NCI-H524 (cell line): Measurements from ENCODE around the gene QRICH1.
A peak's percentile ranks its signal among the peaks of the same experiment; 100 is the strongest.
"Not testable (repeated sequence)": the region's sequence is repeated elsewhere in the genome, so short reads cannot be mapped to it uniquely, and the experiment has no call there.

Source experiments
- DNase-seq, 2 experiments: peaks; one replicate each; lab custom pipeline; 2025; lab: John Stamatoyannopoulos, UW

QRICH1 gene

DNA sequence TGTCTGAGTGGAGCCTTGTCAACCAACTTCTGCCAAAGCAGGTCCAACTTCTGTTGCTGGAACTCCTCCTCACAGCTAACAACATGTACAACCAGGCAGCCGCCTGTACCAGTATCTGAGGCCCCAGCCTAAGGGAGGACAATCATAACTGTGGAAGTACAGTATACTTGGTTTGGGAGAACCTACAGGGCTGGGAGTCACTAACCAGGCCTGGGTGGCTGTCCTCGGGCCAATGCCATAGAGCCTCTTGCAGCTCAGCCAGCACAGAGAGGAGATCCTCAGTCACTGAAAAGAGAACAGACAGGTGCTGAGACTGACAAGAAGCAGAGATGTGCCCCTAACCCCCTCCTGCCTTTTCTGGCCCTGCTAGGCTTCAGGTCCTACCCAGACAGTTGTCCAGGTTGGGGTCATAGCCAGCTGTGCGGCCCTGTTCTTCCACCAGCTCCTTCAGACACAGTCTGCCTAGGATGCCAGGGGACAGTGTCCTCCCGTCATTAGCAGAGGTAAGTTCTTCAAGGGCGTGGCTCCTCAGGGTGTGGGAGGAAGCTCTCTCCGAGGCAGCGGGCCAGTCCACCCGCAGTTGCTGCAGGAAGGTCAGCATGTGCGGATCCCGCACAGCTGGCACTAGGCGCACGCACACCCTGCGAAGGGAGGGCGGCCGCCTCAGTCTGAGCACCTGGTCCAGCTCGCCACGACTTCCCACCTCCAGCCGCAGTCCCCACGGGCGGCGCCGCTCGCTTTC, 76.5 kb downstream of the QRICH1 start:
- no peak for DNase-seq

DNA sequence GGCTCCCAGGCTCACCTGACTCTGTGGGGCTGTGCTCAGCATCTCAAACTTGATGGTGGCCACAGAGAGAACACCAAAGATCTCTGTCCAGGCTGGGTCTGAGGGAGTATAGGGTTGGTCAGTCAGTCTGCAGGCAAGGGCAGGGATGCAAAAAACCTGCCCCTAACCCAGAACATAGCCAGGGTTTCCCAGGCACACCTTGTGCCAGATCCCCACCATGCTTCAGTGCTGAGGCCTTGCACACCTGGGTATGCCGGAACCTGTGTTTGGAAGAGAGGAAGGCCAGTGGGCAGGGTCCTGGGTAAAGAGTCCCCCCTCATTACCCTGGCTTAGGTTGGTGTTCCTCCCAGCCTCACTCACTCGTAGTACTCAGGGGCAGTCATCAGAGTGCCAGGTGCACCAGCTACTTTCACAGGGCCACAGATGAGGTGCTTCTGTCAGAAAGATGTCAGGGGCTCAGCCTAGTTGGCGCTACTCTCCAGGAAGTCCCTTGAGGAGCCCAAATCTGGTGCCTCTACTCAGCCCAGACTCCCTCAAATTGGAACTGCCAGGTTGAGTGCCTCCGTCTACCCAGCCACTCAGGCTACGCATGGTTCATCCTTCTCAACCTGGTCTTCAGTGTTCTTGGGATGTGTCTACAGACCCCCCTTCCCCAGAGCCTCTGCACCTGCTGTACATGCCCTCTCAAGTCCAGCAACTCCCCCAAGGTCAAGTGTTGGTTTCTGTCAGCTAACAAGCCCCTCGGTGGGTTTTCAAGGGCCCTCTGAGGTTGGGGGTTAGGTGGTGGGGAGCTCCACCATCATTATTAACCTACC, 77.2 kb downstream of the QRICH1 start:
- DNase-seq, result no peak

DNA sequence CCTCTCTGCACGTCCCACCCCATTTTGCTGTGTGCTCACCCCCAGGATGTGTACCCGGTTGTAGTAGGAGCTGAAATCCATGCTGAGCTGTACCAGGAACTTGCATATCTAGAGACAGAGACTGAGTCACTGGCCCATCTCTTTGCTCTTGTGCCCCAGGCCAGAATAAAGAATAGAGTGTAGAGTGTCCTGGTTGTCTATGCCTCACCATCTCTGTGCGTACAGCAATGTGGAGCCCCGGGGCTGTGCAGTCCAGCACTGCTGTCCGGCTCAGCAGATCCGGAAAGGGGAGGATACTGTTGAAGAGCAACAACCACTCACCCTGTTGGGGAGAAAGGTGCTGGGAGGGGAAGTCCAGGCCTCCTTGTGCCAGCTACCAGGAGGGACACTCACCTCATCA, 78.1 kb downstream of the QRICH1 start:
- DNase-seq, result no peak

DNA sequence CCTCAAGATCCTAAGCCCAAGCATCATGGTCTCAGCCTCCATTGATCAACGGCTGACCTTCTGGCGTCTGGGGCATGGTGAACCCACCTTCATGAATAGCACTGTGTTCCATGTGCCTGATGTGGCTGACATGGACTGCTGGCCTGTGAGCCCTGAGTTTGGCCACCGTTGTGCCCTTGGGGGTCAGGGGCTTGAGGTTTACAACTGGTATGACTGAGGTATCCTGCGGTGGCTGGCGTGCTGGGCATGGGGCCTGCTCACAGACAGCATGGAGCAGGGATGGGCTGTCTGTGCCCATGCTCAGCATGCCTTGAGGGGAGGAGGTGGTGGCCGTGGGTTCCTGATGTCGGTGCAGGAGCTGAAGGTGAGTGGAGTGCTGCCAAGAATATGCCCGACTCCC, 78.8 kb downstream of the QRICH1 start:
- DNase-seq, result no peak

DNA sequence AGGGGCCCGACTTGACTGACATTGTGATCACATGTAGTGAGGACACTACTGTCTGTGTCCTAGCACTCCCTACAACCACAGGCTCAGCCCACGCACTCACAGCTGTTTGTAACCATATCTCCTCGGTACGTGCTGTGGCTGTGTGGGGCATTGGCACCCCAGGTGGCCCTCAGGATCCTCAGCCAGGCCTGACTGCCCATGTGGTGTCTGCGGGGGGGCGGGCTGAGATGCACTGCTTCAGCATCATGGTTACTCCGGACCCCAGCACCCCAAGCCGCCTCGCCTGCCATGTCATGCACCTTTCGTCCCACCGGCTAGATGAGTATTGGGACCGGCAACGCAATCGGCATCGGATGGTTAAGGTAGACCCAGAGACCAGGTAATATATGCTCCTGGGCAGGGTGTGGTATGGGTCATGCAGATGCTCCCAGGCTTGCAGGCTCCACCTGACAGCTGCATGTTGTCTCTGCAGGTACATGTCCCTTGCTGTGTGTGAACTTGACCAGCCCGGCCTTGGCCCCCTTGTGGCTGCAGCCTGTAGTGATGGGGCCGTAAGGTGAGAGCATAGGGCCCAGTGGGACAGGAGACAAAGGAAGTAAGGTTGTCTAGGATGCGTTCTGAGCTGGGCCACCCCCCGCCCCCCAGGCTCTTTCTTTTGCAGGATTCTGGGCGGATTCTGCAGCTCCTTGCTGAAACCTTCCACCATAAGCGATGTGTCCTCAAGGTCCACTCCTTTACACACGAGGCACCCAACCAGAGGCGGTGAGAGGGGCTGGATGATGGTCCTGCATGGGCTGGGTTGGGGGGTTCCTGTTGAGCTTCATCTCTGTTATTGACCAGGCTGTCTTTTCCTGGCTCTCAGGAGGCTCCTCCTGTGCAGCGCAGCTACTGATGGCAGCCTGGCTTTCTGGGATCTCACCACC, 79.9 kb downstream of the QRICH1 start:
- DNase-seq, result peak in 1 of 2 experiments; percentile 24

DNA sequence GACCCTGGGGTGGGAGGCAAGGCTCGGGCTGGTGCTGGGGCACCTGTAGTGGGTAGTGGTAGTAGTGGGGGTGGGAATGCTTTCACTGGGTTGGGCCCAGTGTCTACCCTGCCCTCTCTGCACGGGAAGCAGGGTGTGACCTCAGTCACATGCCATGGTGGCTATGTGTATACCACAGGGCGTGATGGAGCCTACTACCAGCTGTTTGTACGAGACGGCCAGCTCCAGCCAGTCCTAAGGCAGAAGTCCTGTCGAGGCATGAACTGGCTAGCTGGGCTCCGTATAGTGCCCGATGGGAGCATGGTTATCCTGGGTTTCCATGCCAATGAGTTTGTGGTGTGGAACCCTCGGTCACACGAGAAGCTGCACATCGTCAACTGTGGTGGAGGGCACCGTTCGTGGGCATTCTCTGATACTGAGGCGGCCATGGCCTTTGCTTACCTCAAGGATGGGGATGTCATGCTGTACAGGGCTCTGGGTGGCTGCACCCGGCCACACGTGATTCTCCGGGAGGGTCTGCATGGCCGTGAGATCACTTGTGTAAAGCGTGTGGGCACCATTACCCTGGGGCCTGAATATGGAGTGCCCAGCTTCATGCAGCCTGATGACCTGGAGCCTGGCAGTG, 80.6 kb downstream of the QRICH1 start:
- no peak for DNase-seq

DNA sequence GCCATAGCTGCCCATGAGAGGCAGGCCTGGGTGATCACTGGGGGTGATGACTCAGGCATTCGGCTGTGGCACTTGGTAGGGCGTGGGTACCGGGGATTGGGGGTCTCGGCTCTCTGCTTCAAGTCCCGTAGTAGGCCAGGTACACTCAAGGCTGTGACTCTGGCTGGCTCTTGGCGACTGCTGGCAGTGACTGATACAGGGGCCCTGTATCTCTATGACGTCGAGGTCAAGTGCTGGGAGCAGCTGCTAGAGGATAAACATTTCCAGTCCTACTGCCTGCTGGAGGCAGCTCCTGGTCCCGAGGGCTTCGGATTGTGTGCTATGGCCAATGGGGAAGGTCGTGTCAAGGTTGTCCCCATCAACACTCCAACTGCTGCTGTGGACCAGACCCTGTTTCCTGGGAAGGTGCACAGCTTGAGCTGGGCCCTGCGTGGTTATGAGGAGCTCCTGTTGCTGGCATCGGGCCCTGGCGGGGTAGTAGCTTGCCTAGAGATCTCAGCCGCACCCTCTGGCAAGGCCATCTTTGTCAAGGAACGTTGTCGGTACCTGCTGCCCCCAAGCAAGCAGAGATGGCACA, 81.3 kb downstream of the QRICH1 start:
- DNase-seq, result no peak

DNA sequence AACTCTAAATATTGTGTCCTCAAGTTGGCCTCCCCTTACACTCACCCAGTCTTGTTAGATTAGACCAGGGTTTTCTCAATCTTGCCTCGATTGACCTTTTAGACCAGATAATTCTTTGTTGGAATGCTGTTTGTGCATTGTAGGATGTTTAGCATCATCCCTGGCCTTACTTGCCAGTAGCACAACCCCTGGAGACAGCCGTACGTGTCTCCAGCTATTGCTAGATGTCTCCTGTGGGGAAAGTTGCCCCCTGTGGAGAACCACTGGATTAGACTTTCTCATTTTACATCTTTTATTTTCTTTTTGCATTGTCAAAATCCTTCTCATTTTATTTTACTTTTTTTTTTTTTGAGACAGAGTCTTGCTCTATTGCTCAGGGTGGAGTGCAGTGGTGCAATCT, 84.5 kb downstream of the QRICH1 start:
- DNase-seq, result no peak

DNA sequence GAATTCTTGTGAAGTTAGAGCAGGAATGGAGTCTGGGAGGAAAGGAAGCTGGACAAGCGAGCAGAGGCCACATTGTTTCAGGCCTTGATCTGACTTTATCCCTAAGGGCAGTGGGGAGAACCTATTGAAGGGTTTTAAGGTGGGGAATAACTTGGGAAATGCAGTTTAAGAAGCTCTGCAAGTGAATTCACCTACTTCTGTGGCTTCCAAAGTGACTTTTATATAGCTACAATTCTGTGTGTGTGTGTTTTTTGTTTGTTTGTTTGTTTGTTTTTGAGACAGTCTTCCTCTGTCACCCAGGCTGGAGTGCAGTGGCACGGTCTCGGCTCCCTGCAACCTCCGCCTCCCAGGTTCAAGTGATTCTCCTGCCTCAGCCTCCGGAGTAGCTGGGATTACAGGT, 85.2 kb downstream of the QRICH1 start:
- DNase-seq, result not testable (repeated sequence)

DNA sequence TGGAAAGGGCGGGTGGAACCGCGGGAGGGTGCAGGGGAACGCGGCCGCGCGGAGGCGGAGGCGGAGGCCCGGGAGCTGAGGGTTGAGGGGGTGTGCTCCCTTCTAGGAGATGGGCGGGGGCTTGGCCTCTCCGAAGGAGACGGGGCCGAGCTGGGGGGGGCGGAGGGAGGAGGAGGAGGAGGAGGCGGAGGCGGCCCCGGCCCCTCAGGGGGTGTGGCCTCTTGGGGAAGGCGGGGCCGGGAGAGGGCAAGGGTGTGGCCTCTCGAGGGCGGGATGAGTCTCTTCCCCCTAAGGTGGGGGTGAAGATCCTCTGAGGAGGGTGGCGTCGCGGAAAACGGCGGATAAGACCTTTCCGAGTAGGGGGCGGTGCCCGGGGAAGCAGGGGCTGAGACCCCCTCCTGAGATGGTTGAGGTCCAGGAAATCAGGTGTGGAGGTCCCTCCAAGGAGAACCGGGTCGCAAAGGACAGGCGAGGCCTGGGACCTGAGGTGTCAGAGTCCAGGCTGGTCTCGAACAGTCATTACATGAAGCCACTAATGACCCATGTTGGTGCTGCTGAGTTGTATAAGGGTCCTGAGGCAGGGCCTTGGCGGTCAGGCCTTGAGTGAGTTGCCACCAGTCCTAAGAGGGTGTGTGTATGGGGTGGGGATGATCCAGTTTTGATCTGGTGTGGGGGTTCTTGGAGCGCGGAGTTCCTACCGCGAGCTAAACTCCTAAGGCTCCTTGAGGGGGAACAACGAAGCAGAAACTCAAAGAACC, 85.9 kb downstream of the QRICH1 start:
- DNase-seq, result peak; percentile 16 to 68

DNA sequence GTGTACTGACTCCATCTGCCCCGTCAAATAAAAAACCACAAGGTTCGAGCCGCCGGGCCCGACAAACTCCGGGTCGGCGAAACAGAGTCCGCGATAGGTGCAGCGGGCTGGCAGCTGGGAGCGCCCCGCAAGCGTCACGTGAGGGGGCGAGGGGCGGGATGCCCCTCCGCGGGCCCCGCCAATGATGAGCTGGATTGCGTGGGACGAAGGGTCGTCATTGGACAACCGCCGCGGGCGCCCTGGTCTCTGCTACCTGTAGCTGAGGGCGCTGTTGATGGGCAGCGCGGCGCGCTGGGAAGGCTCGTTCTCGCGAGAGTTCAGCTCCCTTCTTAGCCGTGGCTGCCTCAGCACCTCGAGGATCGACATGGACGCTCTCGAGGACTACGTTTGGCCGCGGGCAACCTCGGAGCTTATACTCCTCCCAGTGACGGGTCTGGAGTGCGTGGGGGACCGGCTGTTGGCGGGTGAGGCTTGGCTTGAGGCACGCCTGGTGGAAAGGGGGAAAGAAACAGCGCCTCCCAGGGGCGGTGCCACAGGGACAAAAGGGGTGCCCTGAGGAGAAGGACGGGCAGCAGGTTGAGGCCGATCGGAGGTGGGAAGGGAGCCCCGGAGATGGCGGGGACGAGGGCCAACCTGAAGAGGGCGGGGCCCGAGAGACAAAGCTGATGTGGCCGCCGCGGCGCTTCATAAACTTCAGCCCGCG, 86.7 kb downstream of the QRICH1 start, which contains the start of gene WDR6:
WDR6 (plus strand) TSS at position 324 of the 703 bp plus-strand sequence; CDS start at position 365, 41 bp downstream.
- DNase-seq, result peak; percentile 94 to 97

DNA sequence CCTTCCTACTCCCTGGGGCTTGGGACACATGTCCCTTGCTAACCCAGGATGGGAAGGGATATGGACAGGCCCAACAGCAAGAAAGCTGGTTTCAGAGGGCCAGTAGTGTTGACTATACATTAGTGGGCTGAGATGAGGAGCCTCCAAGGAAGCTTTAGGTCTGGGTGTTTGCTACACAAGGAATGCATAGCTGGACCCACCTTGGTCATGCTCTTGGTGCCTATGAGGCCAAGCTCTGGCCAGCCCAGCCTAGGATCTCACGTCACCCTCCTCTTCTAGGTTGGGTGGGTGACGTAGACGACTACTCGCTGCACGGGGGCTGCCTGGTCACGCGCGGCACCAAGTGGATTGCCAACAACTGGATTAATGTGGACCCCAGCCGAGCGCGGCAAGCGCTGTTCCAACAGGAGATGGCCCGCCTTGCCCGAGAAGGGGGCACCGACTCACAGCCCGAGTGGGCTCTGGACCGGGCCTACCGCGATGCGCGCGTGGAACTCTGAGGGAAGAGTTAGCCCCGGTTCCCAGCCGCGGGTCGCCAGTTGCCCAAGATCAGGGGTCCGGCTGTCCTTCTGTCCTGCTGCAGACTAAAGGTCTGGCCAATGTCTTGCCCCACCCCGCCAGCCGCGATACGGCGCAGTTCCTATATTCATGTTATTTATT, 87.3 kb downstream of the QRICH1 start:
- peak in 1 of 2 experiments; percentile 25 for DNase-seq

DNA sequence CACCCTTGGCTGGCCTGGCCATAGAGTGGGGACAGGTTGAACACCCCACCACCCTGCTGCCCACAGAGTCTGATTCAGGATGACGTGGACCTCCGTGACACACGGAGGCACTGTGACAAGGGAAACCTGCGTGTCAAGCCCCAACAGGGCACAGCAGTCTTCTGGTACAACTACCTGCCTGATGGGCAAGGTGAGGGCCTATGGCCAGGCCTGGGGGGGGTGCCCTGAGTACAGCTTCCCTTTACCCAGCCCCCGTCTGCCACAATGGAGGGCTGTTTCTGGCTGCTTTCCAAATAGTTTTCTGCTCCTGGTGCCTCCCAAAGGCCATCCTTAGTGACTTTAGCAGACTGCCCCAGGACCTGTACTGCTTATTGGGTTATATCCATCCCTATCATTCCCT, 87.9 kb downstream of the QRICH1 start:
- DNase-seq, result no peak

DNA sequence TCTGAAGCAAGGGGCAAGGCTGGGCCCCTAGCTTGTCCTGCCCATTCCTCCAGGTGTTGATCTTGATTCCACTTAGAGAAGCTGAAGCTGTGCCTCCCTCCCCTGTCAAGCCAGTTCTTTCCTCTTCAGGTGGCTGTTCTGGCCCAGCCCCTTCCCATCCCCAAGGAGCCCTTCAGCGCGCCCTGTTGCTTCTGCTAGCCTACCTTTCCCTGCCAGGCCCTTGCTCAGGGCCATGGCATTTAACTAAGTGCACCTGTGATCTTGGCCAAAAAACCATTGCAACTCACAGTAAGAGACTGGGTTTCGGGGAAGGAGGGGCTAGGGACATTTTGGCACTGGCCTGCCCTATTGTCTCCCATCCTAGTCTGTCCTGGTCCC, 88.6 kb downstream of the QRICH1 start:
- DNase-seq, result no peak

DNA sequence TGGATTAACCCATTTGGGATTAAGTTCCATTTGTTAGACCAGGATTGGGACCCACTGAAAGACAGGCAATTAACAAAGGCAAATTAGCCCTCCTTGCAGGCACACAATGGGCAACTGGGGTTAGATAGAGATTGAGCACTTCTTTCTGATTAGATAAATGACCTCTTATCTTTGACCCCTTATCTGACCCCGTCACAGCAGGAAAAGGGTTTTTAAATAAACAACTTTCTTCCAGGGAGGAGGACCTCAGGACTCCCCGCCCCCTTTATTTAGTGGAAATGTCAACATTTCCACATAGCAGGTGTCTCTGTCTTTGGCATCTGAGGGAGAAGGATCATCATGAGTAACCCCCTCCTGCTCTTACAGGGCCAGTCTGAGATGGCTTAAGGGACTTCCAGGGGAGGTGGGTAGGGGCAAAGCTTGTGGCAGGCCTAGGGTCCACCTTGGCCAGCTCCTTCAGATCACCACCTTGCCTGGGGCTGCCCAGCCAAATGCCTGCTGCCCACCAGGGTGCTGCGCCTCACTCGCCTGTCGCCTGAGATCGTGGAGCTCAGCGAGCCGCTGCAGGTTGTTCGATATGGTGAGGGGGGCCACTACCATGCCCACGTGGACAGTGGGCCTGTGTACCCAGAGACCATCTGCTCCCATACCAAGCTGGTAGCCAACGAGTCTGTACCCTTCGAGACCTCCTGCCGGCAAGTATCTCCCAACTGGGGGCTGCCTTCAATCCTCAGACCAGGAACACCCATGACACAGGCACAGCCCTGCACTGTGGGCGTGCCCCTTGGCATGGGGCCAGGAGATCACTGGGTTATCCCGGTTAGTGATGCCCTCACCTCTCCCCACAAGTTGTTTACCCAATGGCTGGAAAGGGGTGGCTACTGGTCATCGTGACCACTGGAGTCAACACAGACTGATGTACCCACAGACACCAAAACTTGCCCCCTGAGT, 89.2 kb downstream of the QRICH1 start:
- DNase-seq, result no peak

DNA sequence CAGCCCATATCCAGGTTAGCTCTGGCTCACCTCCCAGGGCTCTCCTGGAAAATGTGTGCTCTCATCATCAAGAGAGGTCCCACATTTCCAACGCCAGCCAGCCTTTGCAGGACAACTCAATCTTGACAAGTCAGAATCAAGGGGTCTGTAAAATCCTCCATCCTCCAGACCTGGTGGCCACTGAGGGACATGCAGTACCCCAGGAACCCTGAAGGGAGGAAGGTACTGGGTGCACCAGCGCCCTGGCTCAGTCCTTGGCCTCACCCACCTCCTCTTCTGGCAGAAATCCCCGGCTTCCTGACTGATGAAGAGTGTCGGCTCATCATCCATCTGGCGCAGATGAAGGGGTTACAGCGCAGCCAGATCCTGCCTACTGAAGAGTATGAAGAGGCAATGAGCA, 92.7 kb downstream of the QRICH1 start:
- DNase-seq, result no peak

DNA sequence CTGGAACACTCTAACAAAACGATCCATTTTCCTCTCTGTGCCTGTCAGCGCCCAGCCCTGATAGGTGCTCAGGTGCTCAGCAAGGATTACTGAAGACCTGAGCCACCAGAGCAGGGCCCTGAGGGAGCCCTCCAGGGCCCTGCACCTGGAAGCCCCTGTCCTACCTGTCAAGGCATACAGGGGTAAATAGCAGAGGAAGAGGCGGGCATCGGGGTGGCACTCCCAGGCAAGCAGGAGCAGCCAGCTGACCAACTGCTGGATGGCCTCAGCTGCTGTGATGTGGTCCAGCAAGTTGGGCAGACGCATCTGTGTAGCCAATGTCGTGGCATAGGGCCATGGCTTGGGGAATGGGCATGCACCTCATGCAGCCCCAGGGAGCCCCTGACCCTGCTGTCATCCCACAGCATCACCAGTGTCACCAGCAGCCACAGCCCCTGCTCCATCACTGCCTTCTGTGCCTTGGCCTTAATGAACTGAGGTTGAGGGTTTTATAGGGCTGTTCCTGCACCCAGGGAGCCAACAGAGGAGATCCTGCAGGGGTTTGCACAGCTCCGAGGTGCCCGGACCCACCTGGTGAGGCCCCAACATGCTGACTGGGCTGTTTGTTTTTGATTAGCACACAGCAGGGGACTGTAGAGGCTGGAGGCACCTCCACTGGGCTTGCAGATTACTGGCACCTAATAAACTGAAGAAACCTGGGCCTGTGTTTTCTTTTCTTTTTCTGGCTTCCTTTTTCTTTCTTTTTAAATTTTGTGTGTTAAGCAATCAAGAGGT, 94.6 kb downstream of the QRICH1 start:
- no peak for DNase-seq
